WTC11 (cell line): ENCODE measurements around the gene HMGCS2. TPM values are rescaled to one million over a fixed set of nuclear protein-coding genes. Genes with fewer than 3 reads are reported as not detected.

Source experiments
- ATAC-seq: fragments of 200-7000 bp; cut with Tn5 transposase; 2 replicates; pipeline ENCODE4 v1.10.0; 2021; ENCODE audit warnings: mild to moderate bottlenecking, moderate library complexity
- CTCF ChIA-PET: fragments of 300-600 bp; sonication (Branson Sonifier 250); formaldehyde crosslinking; loops from one replicate; lab custom pipeline; 2021; ENCODE audit warnings: antibody characterized with exemption; lab: Charles Lee
- POLR2A ChIA-PET: fragments of 350-600 bp; sonication (Branson Sonifier 250); formaldehyde crosslinking; loops from one replicate; lab custom pipeline; 2021; ENCODE audit warnings: antibody characterized with exemption; lab: Charles Lee
- DNase-seq: peaks from one replicate; pipeline ENCODE4 v3.0.0; 2021; ENCODE audit warnings: low spot score
- H3K27ac Mint-ChIP-seq: 2 replicates; pipeline ENCODE4 v1.8.0; 2021; ENCODE audit warnings: mixed read lengths
- H3K27me3 Mint-ChIP-seq: 2 replicates; pipeline ENCODE4 v1.8.0; 2021; ENCODE audit warnings: low read depth, mild to moderate bottlenecking, moderate library complexity, mixed read lengths
- H3K36me3 Mint-ChIP-seq: 2 replicates; pipeline ENCODE4 v1.8.0; 2021; ENCODE audit warnings: mixed read lengths
- H3K4me1 Mint-ChIP-seq: 2 replicates; pipeline ENCODE4 v1.8.0; 2022; ENCODE audit warnings: mixed read lengths
- H3K4me3 Mint-ChIP-seq: 2 replicates; pipeline ENCODE4 v1.8.0; 2021; ENCODE audit warnings: mild to moderate bottlenecking, moderate library complexity, mixed read lengths
- H3K9me3 Mint-ChIP-seq: 2 replicates; pipeline ENCODE4 v1.8.0; 2021; ENCODE audit warnings: mixed read lengths
- CBFB ChIP-seq: sonication (generic); formaldehyde crosslinking; IDR thresholded peaks from 2 replicates; pipeline ENCODE4 v1.8.1; 2022; ENCODE audit warnings: mild to moderate bottlenecking, low read depth, missing genetic modification reagents
- CREM ChIP-seq: sonication (generic); formaldehyde crosslinking; IDR thresholded peaks from 2 replicates; pipeline ENCODE4 v1.8.1; 2022; ENCODE audit warnings: mild to moderate bottlenecking, missing genetic modification reagents, moderate library complexity
- EMX1 ChIP-seq: fragments of 250-450 bp; sonication (Bioruptor Pico); IDR thresholded peaks from 2 replicates; pipeline ENCODE4 v1.8.0; 2021; ENCODE audit warnings: mild to moderate bottlenecking
- ESRRA ChIP-seq: sonication (generic); formaldehyde crosslinking; IDR thresholded peaks from 2 replicates; pipeline ENCODE4 v1.8.1; 2022; ENCODE audit warnings: mild to moderate bottlenecking, missing genetic modification reagents, borderline replicate concordance
- ETV6 ChIP-seq: sonication (generic); formaldehyde crosslinking; IDR thresholded peaks from 2 replicates; pipeline ENCODE4 v1.8.1; 2022; ENCODE audit warnings: mild to moderate bottlenecking, missing genetic modification reagents
- FOXJ3 ChIP-seq: sonication (generic); formaldehyde crosslinking; IDR thresholded peaks from 2 replicates; pipeline ENCODE4 v1.9.0; 2021; ENCODE audit warnings: missing genetic modification reagents, mild to moderate bottlenecking, borderline replicate concordance
- FOXK1 ChIP-seq: sonication (generic); formaldehyde crosslinking; IDR thresholded peaks from 2 replicates; pipeline ENCODE4 v1.8.0; 2022; ENCODE audit warnings: mild to moderate bottlenecking, moderate library complexity, missing genetic modification reagents
- JAZF1 ChIP-seq: fragments of 250-450 bp; sonication (Bioruptor Pico); IDR thresholded peaks from 2 replicates; pipeline ENCODE4 v1.9.0; 2021; ENCODE audit warnings: moderate library complexity, mild to moderate bottlenecking, inconsistent platforms
- NR1H2 ChIP-seq: sonication (generic); formaldehyde crosslinking; IDR thresholded peaks from 2 replicates; pipeline ENCODE4 v1.9.0; 2021; ENCODE audit warnings: mild to moderate bottlenecking, moderate library complexity, missing genetic modification reagents
- NR2C2 ChIP-seq: sonication (generic); formaldehyde crosslinking; IDR thresholded peaks from 2 replicates; pipeline ENCODE4 v1.8.0; 2022; ENCODE audit warnings: mild to moderate bottlenecking, missing genetic modification reagents
- RELA ChIP-seq: sonication (generic); formaldehyde crosslinking; IDR thresholded peaks from 2 replicates; pipeline ENCODE4 v1.8.1; 2022; ENCODE audit warnings: missing genetic modification reagents, mild to moderate bottlenecking, borderline replicate concordance
- SOX15 ChIP-seq: fragments of 250-450 bp; sonication (Bioruptor Pico); IDR thresholded peaks from 2 replicates; pipeline ENCODE4 v1.9.0; 2021; ENCODE audit warnings: mild to moderate bottlenecking
- TEAD4 ChIP-seq: sonication (generic); formaldehyde crosslinking; IDR thresholded peaks from 2 replicates; pipeline ENCODE4 v1.8.0; 2022; ENCODE audit warnings: mild to moderate bottlenecking, missing genetic modification reagents
- ZNF263 ChIP-seq: sonication (generic); formaldehyde crosslinking; IDR thresholded peaks from 2 replicates; pipeline ENCODE4 v1.8.1; 2022; ENCODE audit warnings: low read depth, mild to moderate bottlenecking, moderate library complexity, missing genetic modification reagents
- total RNA-seq: library from RNA; stranded (reverse); gene quantifications from 3 replicates; pipeline ENCODE4 v1.2.3, GENCODE V29; 2021
- TF ChIP-seq, protein P1 (sequence below): sonication (generic); formaldehyde crosslinking; IDR thresholded peaks from 2 replicates; pipeline ENCODE4 v1.8.1; 2023; ENCODE audit warnings: mild to moderate bottlenecking, missing genetic modification reagents
- TF ChIP-seq, protein P2 (sequence below): fragments of 250-450 bp; sonication (Bioruptor Pico); IDR thresholded peaks from 2 replicates; pipeline ENCODE4 v1.8.0; 2021; ENCODE audit warnings: mild to moderate bottlenecking
- TF ChIP-seq, protein P3 (sequence below): sonication (generic); formaldehyde crosslinking; IDR thresholded peaks from 2 replicates; pipeline ENCODE4 v1.8.0; 2023; ENCODE audit warnings: missing genetic modification reagents
- TF ChIP-seq, protein P4 (sequence below): sonication (generic); formaldehyde crosslinking; IDR thresholded peaks from 2 replicates; pipeline ENCODE4 v1.8.1; 2023; ENCODE audit warnings: mild to moderate bottlenecking, moderate library complexity, missing genetic modification reagents
- TF ChIP-seq, protein P5 (sequence below): sonication (generic); formaldehyde crosslinking; IDR thresholded peaks from 2 replicates; pipeline ENCODE4 v1.8.1; 2022; ENCODE audit warnings: mild to moderate bottlenecking, missing genetic modification reagents, moderate library complexity, borderline replicate concordance
- TF ChIP-seq, protein P6 (sequence below): fragments of 200-600 bp; IDR thresholded peaks from 2 replicates; pipeline ENCODE4 v1.8.0; 2022; ENCODE audit warnings: antibody characterized with exemption
- TF ChIP-seq, protein P7 (sequence below): sonication (generic); formaldehyde crosslinking; IDR thresholded peaks from 2 replicates; pipeline ENCODE4 v1.8.1; 2023; ENCODE audit warnings: mild to moderate bottlenecking, missing genetic modification reagents, moderate library complexity
- TF ChIP-seq, protein P8 (sequence below): sonication (generic); formaldehyde crosslinking; IDR thresholded peaks from 2 replicates; pipeline ENCODE4 v1.8.0; 2022; ENCODE audit warnings: mild to moderate bottlenecking, missing genetic modification reagents

The HMGCS2 gene
- total RNA-seq, 1 experiment from 2014 or later = 0.24 TPM

DNA sequence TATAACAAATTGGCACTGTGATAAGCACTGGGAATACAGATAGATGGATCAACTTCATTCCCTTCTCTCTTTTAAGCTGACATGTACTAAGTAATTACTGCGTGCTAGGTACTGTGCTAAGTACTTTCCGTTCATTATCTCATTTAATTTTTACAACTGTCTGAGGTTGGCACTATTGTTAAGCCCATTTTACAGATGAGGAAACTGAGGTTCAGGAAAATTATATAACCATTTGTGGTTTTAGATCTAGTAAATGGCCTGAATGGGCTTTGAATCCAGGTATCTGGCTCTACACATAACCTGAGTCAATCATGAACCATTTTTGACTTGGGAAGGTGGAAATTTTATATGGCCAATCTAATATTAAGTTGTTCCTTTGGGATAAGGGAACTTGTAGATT is 3.6 kb upstream of the HMGCS2 start:
- ChIA-PET CTCF (interaction anchor here (1.1 to 1.3 kb wide), 2 partner anchors 25 to 29 kb away, joined by 3 to 5 read pairs; no protein-coding TSS in a partner anchor), POLR2A (no interaction called here)
- no peaks in the 10 kb centered on the region for H3K36me3 Mint-ChIP-seq
- TF ChIP-seq CREM (CRISPR knock-in tag) (no peak), CBFB (CRISPR knock-in tag) (no peak), FOXJ3 (no peak), ESRRA (CRISPR knock-in tag) (no peak), NR1H2 (CRISPR knock-in tag) (no peak), ZNF263 (no peak), RELA (CRISPR knock-in tag) (no peak), EMX1 (no peak), SOX15 (CRISPR knock-in tag) (no peak)
- TF ChIP-seq, protein P1, sequence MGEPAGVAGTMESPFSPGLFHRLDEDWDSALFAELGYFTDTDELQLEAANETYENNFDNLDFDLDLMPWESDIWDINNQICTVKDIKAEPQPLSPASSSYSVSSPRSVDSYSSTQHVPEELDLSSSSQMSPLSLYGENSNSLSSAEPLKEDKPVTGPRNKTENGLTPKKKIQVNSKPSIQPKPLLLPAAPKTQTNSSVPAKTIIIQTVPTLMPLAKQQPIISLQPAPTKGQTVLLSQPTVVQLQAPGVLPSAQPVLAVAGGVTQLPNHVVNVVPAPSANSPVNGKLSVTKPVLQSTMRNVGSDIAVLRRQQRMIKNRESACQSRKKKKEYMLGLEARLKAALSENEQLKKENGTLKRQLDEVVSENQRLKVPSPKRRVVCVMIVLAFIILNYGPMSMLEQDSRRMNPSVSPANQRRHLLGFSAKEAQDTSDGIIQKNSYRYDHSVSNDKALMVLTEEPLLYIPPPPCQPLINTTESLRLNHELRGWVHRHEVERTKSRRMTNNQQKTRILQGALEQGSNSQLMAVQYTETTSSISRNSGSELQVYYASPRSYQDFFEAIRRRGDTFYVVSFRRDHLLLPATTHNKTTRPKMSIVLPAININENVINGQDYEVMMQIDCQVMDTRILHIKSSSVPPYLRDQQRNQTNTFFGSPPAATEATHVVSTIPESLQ = no peak
- TF ChIP-seq, protein P2, sequence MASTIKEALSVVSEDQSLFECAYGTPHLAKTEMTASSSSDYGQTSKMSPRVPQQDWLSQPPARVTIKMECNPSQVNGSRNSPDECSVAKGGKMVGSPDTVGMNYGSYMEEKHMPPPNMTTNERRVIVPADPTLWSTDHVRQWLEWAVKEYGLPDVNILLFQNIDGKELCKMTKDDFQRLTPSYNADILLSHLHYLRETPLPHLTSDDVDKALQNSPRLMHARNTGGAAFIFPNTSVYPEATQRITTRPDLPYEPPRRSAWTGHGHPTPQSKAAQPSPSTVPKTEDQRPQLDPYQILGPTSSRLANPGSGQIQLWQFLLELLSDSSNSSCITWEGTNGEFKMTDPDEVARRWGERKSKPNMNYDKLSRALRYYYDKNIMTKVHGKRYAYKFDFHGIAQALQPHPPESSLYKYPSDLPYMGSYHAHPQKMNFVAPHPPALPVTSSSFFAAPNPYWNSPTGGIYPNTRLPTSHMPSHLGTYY = no peak
- TF ChIP-seq, protein P3, sequence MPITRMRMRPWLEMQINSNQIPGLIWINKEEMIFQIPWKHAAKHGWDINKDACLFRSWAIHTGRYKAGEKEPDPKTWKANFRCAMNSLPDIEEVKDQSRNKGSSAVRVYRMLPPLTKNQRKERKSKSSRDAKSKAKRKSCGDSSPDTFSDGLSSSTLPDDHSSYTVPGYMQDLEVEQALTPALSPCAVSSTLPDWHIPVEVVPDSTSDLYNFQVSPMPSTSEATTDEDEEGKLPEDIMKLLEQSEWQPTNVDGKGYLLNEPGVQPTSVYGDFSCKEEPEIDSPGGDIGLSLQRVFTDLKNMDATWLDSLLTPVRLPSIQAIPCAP = no peak
- TF ChIP-seq, protein P4, sequence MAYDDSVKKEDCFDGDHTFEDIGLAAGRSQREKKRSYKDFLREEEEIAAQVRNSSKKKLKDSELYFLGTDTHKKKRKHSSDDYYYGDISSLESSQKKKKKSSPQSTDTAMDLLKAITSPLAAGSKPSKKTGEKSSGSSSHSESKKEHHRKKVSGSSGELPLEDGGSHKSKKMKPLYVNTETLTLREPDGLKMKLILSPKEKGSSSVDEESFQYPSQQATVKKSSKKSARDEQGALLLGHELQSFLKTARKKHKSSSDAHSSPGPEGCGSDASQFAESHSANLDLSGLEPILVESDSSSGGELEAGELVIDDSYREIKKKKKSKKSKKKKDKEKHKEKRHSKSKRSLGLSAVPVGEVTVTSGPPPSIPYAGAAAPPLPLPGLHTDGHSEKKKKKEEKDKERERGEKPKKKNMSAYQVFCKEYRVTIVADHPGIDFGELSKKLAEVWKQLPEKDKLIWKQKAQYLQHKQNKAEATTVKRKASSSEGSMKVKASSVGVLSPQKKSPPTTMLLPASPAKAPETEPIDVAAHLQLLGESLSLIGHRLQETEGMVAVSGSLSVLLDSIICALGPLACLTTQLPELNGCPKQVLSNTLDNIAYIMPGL = no peak
- H3K9me3 Mint-ChIP-seq = no peaks in the 10 kb centered on the region
- H3K27me3 Mint-ChIP-seq = no peaks in the 10 kb centered on the region; the same call in 1 of the 2 replicates
- no peak for DNase-seq
- H3K4me1 Mint-ChIP-seq = peaks cover 12% of the 10 kb centered on the region
- H3K4me3 Mint-ChIP-seq = no peak overlapping the region
- no peak overlapping the region for H3K27ac Mint-ChIP-seq
- ATAC-seq = no peak

DNA sequence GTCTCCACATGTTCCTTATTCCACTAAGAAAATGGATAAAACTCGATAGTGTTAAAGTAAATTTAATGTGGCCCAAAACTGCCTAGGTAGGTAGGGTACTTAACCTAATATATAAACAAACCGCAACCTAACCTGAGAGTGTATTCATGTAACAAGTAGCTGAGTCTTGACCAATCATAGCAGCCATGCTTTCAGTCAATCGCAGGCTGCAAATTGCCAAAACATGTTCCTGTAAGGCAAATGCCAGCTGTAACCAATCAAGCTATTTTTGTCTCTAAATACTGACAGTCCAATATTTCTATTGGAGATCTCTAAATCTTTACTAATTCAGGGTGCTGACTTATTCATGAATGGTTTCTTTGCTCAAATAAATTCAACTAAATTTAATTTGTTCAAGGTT is 3.1 kb upstream of the HMGCS2 start:
- ATAC-seq (no peak), DNase-seq (no peak)
- Mint-ChIP-seq H3K9me3 (no peaks in the 10 kb centered on the region), H3K27me3 (no peaks in the 10 kb centered on the region; the same call in 1 of the 2 replicates), H3K36me3 (no peaks in the 10 kb centered on the region), H3K27ac (no peak overlapping the region), H3K4me3 (no peak overlapping the region), H3K4me1 (peaks cover 12% of the 10 kb centered on the region)
- POLR2A ChIA-PET = no interaction called here
- CTCF ChIA-PET = interaction anchor here (1.1 to 1.6 kb wide), 3 partner anchors 24 to 95 kb away, joined by 3 to 5 read pairs (median 4); no protein-coding TSS in a partner anchor
- no peak for TF ChIP-seq ETV6 (CRISPR knock-in tag)
- no peak for TF ChIP-seq NR1H2 (CRISPR knock-in tag)
- TF ChIP-seq FOXJ3 = no peak
- no peak for TF ChIP-seq FOXK1 (CRISPR knock-in tag)
- TF ChIP-seq TEAD4 (CRISPR knock-in tag) = no peak
- TF ChIP-seq, protein P5, sequence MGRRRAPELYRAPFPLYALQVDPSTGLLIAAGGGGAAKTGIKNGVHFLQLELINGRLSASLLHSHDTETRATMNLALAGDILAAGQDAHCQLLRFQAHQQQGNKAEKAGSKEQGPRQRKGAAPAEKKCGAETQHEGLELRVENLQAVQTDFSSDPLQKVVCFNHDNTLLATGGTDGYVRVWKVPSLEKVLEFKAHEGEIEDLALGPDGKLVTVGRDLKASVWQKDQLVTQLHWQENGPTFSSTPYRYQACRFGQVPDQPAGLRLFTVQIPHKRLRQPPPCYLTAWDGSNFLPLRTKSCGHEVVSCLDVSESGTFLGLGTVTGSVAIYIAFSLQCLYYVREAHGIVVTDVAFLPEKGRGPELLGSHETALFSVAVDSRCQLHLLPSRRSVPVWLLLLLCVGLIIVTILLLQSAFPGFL (CRISPR knock-in tag) = no peak
- TF ChIP-seq, protein P6, sequence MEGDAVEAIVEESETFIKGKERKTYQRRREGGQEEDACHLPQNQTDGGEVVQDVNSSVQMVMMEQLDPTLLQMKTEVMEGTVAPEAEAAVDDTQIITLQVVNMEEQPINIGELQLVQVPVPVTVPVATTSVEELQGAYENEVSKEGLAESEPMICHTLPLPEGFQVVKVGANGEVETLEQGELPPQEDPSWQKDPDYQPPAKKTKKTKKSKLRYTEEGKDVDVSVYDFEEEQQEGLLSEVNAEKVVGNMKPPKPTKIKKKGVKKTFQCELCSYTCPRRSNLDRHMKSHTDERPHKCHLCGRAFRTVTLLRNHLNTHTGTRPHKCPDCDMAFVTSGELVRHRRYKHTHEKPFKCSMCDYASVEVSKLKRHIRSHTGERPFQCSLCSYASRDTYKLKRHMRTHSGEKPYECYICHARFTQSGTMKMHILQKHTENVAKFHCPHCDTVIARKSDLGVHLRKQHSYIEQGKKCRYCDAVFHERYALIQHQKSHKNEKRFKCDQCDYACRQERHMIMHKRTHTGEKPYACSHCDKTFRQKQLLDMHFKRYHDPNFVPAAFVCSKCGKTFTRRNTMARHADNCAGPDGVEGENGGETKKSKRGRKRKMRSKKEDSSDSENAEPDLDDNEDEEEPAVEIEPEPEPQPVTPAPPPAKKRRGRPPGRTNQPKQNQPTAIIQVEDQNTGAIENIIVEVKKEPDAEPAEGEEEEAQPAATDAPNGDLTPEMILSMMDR = no peak
- no peak for TF ChIP-seq JAZF1 (CRISPR knock-in tag)
- TF ChIP-seq NR2C2 (CRISPR knock-in tag) = no peak
- TF ChIP-seq, protein P4 = no peak
- TF ChIP-seq, protein P7, sequence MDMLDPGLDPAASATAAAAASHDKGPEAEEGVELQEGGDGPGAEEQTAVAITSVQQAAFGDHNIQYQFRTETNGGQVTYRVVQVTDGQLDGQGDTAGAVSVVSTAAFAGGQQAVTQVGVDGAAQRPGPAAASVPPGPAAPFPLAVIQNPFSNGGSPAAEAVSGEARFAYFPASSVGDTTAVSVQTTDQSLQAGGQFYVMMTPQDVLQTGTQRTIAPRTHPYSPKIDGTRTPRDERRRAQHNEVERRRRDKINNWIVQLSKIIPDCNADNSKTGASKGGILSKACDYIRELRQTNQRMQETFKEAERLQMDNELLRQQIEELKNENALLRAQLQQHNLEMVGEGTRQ = no peak
- TF ChIP-seq, protein P8, sequence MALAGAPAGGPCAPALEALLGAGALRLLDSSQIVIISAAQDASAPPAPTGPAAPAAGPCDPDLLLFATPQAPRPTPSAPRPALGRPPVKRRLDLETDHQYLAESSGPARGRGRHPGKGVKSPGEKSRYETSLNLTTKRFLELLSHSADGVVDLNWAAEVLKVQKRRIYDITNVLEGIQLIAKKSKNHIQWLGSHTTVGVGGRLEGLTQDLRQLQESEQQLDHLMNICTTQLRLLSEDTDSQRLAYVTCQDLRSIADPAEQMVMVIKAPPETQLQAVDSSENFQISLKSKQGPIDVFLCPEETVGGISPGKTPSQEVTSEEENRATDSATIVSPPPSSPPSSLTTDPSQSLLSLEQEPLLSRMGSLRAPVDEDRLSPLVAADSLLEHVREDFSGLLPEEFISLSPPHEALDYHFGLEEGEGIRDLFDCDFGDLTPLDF = no peak
- TF ChIP-seq ESRRA (CRISPR knock-in tag) = no peak
